WTC11 (cell line): ENCODE data around the gene KCNIP4.

Experiments used
- ATF3 ChIP-seq: sonication (generic); formaldehyde crosslinking; conservative IDR thresholded peaks from 2 replicates; pipeline ENCODE4 v1.8.1; 2022; ENCODE audit warnings: mild to moderate bottlenecking, missing genetic modification reagents
- CREB1 ChIP-seq: sonication (generic); formaldehyde crosslinking; IDR thresholded peaks from 2 replicates; pipeline ENCODE4 v1.8.0; 2023; ENCODE audit warnings: mild to moderate bottlenecking, missing genetic modification reagents
- CTCF ChIP-seq: fragments of 200-600 bp; IDR thresholded peaks from 2 replicates; pipeline ENCODE4 v1.8.0; 2022; ENCODE audit warnings: antibody characterized with exemption
- ESRRA ChIP-seq: sonication (generic); formaldehyde crosslinking; IDR thresholded peaks from 2 replicates; pipeline ENCODE4 v1.8.1; 2022; ENCODE audit warnings: mild to moderate bottlenecking, missing genetic modification reagents, borderline replicate concordance
- ETV6 ChIP-seq: sonication (generic); formaldehyde crosslinking; IDR thresholded peaks from 2 replicates; pipeline ENCODE4 v1.8.1; 2022; ENCODE audit warnings: mild to moderate bottlenecking, missing genetic modification reagents
- FOXP4 ChIP-seq: sonication (generic); formaldehyde crosslinking; IDR thresholded peaks from 2 replicates; pipeline ENCODE4 v1.8.0; 2022; ENCODE audit warnings: mild to moderate bottlenecking, missing genetic modification reagents
- MAX ChIP-seq: sonication (generic); formaldehyde crosslinking; IDR thresholded peaks from 2 replicates; pipeline ENCODE4 v1.8.0; 2022; ENCODE audit warnings: mild to moderate bottlenecking, missing genetic modification reagents
- RELA ChIP-seq: sonication (generic); formaldehyde crosslinking; IDR thresholded peaks from 2 replicates; pipeline ENCODE4 v1.8.1; 2022; ENCODE audit warnings: missing genetic modification reagents, mild to moderate bottlenecking, borderline replicate concordance
- TCF7 ChIP-seq: sonication (generic); formaldehyde crosslinking; IDR thresholded peaks from 2 replicates; pipeline ENCODE4 v1.8.0; 2022; ENCODE audit warnings: mild to moderate bottlenecking, low read depth, missing genetic modification reagents, moderate library complexity
- ZBTB21 ChIP-seq: sonication (generic); formaldehyde crosslinking; IDR thresholded peaks from 2 replicates; pipeline ENCODE4 v1.8.1; 2023; ENCODE audit warnings: mild to moderate bottlenecking, missing genetic modification reagents, borderline replicate concordance
- ZNF121 ChIP-seq: sonication (generic); formaldehyde crosslinking; IDR thresholded peaks from 2 replicates; pipeline ENCODE4 v1.8.0; 2023; ENCODE audit warnings: missing genetic modification reagents

- TF ChIP-seq ATF3 (CRISPR knock-in tag) (no peak), CREB1 (CRISPR knock-in tag) (no peak), MAX (no peak), RELA (CRISPR knock-in tag) (no peak), ETV6 (CRISPR knock-in tag) (no peak), CTCF (no peak), FOXP4 (CRISPR knock-in tag) (no peak), TCF7 (CRISPR knock-in tag) (no peak), ESRRA (CRISPR knock-in tag) (no peak), ZNF121 (CRISPR knock-in tag) (no peak), ZBTB21 (CRISPR knock-in tag) (no peak)
These were observed 302.8 kb downstream of the KCNIP4 start for GRCh38 chr4:21645776-21646175.
